ENCODE results near the gene LMAN1L. TPM values are rescaled to one million over a fixed set of nuclear protein-coding genes. Genes with fewer than 3 reads are reported as not detected.

LMAN1L gene
- not detected for total RNA-seq

GRCh38 chr15:74812533-74812932, at the start of gene LMAN1L:
Gene LMAN1L (plus strand): TSS chr15:74812835. CDS start chr15:74812855, 20 bp downstream.
- no peak for DNase-seq

- no peak for DNase-seq
Observed at GRCh38 chr15:74763416-74763815, 49.2 kb upstream of the LMAN1L start.

- DNase-seq, result no peak
Observed at GRCh38 chr15:74767167-74768098, 45.2 kb upstream of the LMAN1L start.

GRCh38 chr15:74768099-74768770, 44.4 kb upstream of the LMAN1L start:
- no peak for DNase-seq

GRCh38 chr15:74768771-74769342, 43.8 kb upstream of the LMAN1L start:
- DNase-seq, result peak; percentile 58

- DNase-seq, result no peak
Observed at GRCh38 chr15:74769463-74770025, 43.1 kb upstream of the LMAN1L start.

- DNase-seq, result no peak
Observed at GRCh38 chr15:74770211-74770903, 42.3 kb upstream of the LMAN1L start.

- DNase-seq, result no peak
Observed at GRCh38 chr15:74773329-74773728, 39.3 kb upstream of the LMAN1L start.

- no peak for DNase-seq
Observed at GRCh38 chr15:74773731-74774252, 38.8 kb upstream of the LMAN1L start.

GRCh38 chr15:74775132-74775562, 37.5 kb upstream of the LMAN1L start:
- no peak for DNase-seq

- DNase-seq, result no peak
Observed at GRCh38 chr15:74775894-74776293, 36.7 kb upstream of the LMAN1L start.

- peak; percentile 53 for DNase-seq
Observed at GRCh38 chr15:74776821-74777768, 35.5 kb upstream of the LMAN1L start.

- DNase-seq, result no peak
Observed at GRCh38 chr15:74777769-74778598, 34.7 kb upstream of the LMAN1L start.

- DNase-seq, result no peak
Observed at GRCh38 chr15:74778599-74778970, 34.0 kb upstream of the LMAN1L start.

- no peak for DNase-seq
Observed at GRCh38 chr15:74779162-74779648, 33.4 kb upstream of the LMAN1L start.

GRCh38 chr15:74780523-74781430, 31.9 kb upstream of the LMAN1L start:
- DNase-seq, result no peak

GRCh38 chr15:74781431-74782258, 31.0 kb upstream of the LMAN1L start, which contains the start of gene CSK:
Gene CSK (plus strand): TSS chr15:74782080. CDS start chr15:74798298, 16,218 bp downstream.
- DNase-seq, result peak; percentile 68

All from effector CD4-positive, alpha-beta T cell (primary cell).